Adrenal gland (tissue), 5 donors: Measurements from ENCODE around the gene PPP2R2C.

ENCODE experiments used
- CTCF ChIP-seq, 6 experiments: fragments of 450-650 bp in 4 of 6; fragments of 200-600 bp in 2 of 6; sonication (generic) in 1 of 6; IDR thresholded peaks; 1 replicate in 5 of 6; 2 replicates in 1 of 6; pipeline versions ENCODE4 v1.5.1 to v1.8.0; 2016 to 2021; ENCODE audit warnings: antibody characterized with exemption in 6 of 6, mild to moderate bottlenecking in 2 of 6, moderate library complexity in 1 of 6
- POLR2A ChIP-seq, 2 donors: fragments of 450-650 bp; IDR thresholded peaks; one replicate each; pipeline ENCODE4 v1.6.1; 2017; ENCODE audit warnings: antibody characterized with exemption in 2 of 2, mild to moderate bottlenecking in 2 of 2, moderate library complexity in 1 of 2
- donor health status: DM: no; HTN: no; CAD: no.

- TF ChIP-seq CTCF (IDR thresholded peaks at IDR 0.05), result no peak
- TF ChIP-seq POLR2A (IDR thresholded peaks at IDR 0.05), result no peak
These were observed 83.1 kb downstream of the PPP2R2C start for GRCh38 chr4:6389142-6389825.
